HCT116 (cell line): ENCODE results near the gene ASPHD2. TPM values are rescaled to one million over a fixed set of nuclear protein-coding genes. Genes with fewer than 3 reads are reported as not detected.

Experiments
- ATAC-seq: fragments of 200-7000 bp; cut with Tn5 transposase; 2 replicates; pipeline ENCODE4 v1.9.1; 2020; ENCODE audit warnings: mild to moderate bottlenecking, moderate library complexity
- BruUV-seq: library from RNA; stranded (reverse); fragments of 400-500 nt; replicated peaks from 2 replicates; lab custom pipeline; 2021; lab: Mats Ljungman, UMichigan
- CTCF ChIA-PET: fragments of 300-600 bp; sonication (Branson Sonifier 250); formaldehyde crosslinking; loops from one replicate; lab custom pipeline; 2021; ENCODE audit warnings: antibody characterized with exemption; lab: Charles Lee
- POLR2A ChIA-PET: fragments of 300-600, 350-600 bp; sonication (Branson Sonifier 250); formaldehyde crosslinking; loops from one replicate; lab custom pipeline; 2021; ENCODE audit warnings: antibody characterized with exemption; lab: Charles Lee
- RAD21 ChIA-PET, 2 experiments: fragments of 300-600 bp; sonication (Branson Sonifier 250); formaldehyde crosslinking; loops; one replicate each; lab custom pipeline; 2023; ENCODE audit warnings: low total read pairs in 2 of 2; ENCODE audit not compliant: uncharacterized antibody in 2 of 2, unreplicated experiment in 2 of 2, low non-redundant PET in 1 of 2; lab: Charles Lee
- DNase-seq: peaks from one replicate; pipeline ENCODE4 v3.0.0-alpha.2; 2010; ENCODE audit warnings: low read depth, low spot score
- H2AFZ ChIP-seq: fragments of 200-600 bp; shearing (Covaris generic), sonication (generic); 2 replicates; pipeline ENCODE4 v1.6.1; 2017; ENCODE audit warnings: low read depth, mixed run types, mixed read lengths, antibody characterized with exemption, low read length; ENCODE audit not compliant: poor library complexity, severe bottlenecking
- H3K27ac ChIP-seq: 2 replicates; pipeline ENCODE4 v1.5.1; 2012; ENCODE audit warnings: low read depth, low read length
- H3K27me3 ChIP-seq: fragments of 200-600 bp; sonication (generic); 2 replicates; pipeline ENCODE4 v1.6.1; 2016; ENCODE audit warnings: mixed run types, low read length, mixed read lengths; ENCODE audit not compliant: insufficient read depth
- H3K36me3 ChIP-seq, 2 experiments: fragments of 200-500 bp in 1 of 2; fragments of 200-600 bp in 1 of 2; sonication (Bioruptor generic) in 1 of 2; sonication (generic) in 1 of 2; 2 replicates each; pipeline versions ENCODE4 v1.5.1 to v1.6.1; 2014 to 2016; ENCODE audit warnings: low read length in 2 of 2, inconsistent platforms in 1 of 2, mixed read lengths in 1 of 2, mixed run types in 1 of 2; ENCODE audit not compliant: insufficient read depth in 2 of 2, control insufficient read depth in 1 of 2
- H3K4me1 ChIP-seq, 2 experiments: fragments of 200-600 bp in 1 of 2; sonication (generic) in 1 of 2; 2 replicates each; pipeline versions ENCODE4 v1.5.1 to v1.6.1; 2012 to 2017; ENCODE audit warnings: low read length in 2 of 2, inconsistent platforms in 1 of 2, mild to moderate bottlenecking in 1 of 2, mixed read lengths in 1 of 2, mixed run types in 1 of 2, moderate library complexity in 1 of 2; ENCODE audit not compliant: insufficient read depth in 2 of 2, control insufficient read depth in 1 of 2
- H3K4me2 ChIP-seq: fragments of 200-600 bp; sonication (generic); 2 replicates; pipeline ENCODE4 v1.6.1; 2017; ENCODE audit warnings: mixed run types, low read length, mixed read lengths
- H3K4me3 ChIP-seq, 2 experiments: fragments of 200-600 bp in 1 of 2; sonication (generic) in 1 of 2; replicated peaks in 1 of 2; 2 replicates each; pipeline ENCODE4 v1.5.1; 2011 to 2016; ENCODE audit warnings: low read length in 2 of 2, control low read depth in 1 of 2, low read depth in 1 of 2, mild to moderate bottlenecking in 1 of 2, mixed read lengths in 1 of 2, mixed run types in 1 of 2
- H3K79me2 ChIP-seq: fragments of 200-600 bp; sonication (generic); 2 replicates; pipeline ENCODE4 v1.6.1; 2017; ENCODE audit warnings: mild to moderate bottlenecking, mixed run types, low read length, moderate library complexity, mixed read lengths; ENCODE audit not compliant: insufficient read depth
- H3K9ac ChIP-seq: fragments of 200-600 bp; sonication (generic); 2 replicates; pipeline ENCODE4 v1.6.1; 2016; ENCODE audit warnings: low read length, mixed read lengths
- H3K9me2 ChIP-seq: fragments of 200-600 bp; sonication (generic), shearing (Covaris generic); 2 replicates; pipeline ENCODE4 v1.6.1; 2017; ENCODE audit warnings: mixed run types, mild to moderate bottlenecking, moderate library complexity; ENCODE audit not compliant: insufficient read depth
- H3K9me3 ChIP-seq, 2 experiments: fragments of 200-500 bp in 1 of 2; fragments of 200-600 bp in 1 of 2; sonication (Bioruptor generic) in 1 of 2; sonication (generic) in 1 of 2; 2 replicates each; pipeline ENCODE4 v1.6.1; 2014 to 2017; ENCODE audit warnings: low read length in 2 of 2, mixed read lengths in 2 of 2, inconsistent platforms in 1 of 2, low read depth in 1 of 2, mild to moderate bottlenecking in 1 of 2, mixed run types in 1 of 2, moderate library complexity in 1 of 2; ENCODE audit not compliant: control insufficient read depth in 1 of 2, insufficient read depth in 1 of 2
- H4K20me1 ChIP-seq: fragments of 200-600 bp; sonication (generic), shearing (Covaris generic); 2 replicates; pipeline ENCODE4 v1.6.1; 2017; ENCODE audit warnings: mixed run types, mild to moderate bottlenecking, moderate library complexity; ENCODE audit not compliant: insufficient read depth
- EGR1 ChIP-seq: IDR thresholded peaks from 2 replicates; pipeline ENCODE4 v1.6.1; 2012; ENCODE audit warnings: low read depth
- EZH2 ChIP-seq: fragments of 200-600 bp; sonication (generic); IDR thresholded peaks from 2 replicates; pipeline ENCODE4 v1.6.1; 2017; ENCODE audit warnings: antibody characterized with exemption, mixed run types
- MAX ChIP-seq: IDR thresholded peaks from 2 replicates; pipeline ENCODE4 v1.6.1; 2012
- POLR2AphosphoS5 ChIP-seq: IDR thresholded peaks from 2 replicates; pipeline ENCODE4 v1.6.1; 2011; ENCODE audit warnings: mild to moderate bottlenecking, low read depth, low read length, moderate library complexity
- REST ChIP-seq: IDR thresholded peaks from 2 replicates; pipeline ENCODE4 v1.6.1; 2012; ENCODE audit warnings: low read depth
- SIN3A ChIP-seq: IDR thresholded peaks from 2 replicates; pipeline ENCODE4 v1.6.1; 2012; ENCODE audit warnings: low read depth
- SRF ChIP-seq: IDR thresholded peaks from 2 replicates; pipeline ENCODE4 v1.6.1; 2012; ENCODE audit warnings: low read depth
- YY1 ChIP-seq: IDR thresholded peaks from 2 replicates; pipeline ENCODE4 v1.6.1; 2011; ENCODE audit warnings: low read length, low read depth, moderate library complexity, mild to moderate bottlenecking; ENCODE audit not compliant: insufficient replicate concordance; ENCODE audit errors: extremely low read depth
- intact Hi-C: fragments of 100-400 bp; cut with micrococcal nuclease; formaldehyde crosslinking; loops from 2 replicates; pipeline ENCODE4 v1.10.0; 2022
- total RNA-seq: library from RNA; stranded (reverse); gene quantifications from one replicate; pipeline ENCODE4 v1.2.1, GENCODE V29; 2021; ENCODE audit not compliant: unreplicated experiment
- TF ChIP-seq, protein P1 (sequence below): IDR thresholded peaks from 2 replicates; pipeline ENCODE4 v1.6.1; 2012
- TF ChIP-seq, protein P2 (sequence below): IDR thresholded peaks from 2 replicates; pipeline ENCODE4 v1.6.1; 2011; ENCODE audit warnings: mild to moderate bottlenecking, low read length, moderate library complexity; ENCODE audit not compliant: insufficient replicate concordance; ENCODE audit errors: extremely low read depth
- TF ChIP-seq, protein P3 (sequence below), 3 experiments: fragments of 200-600 bp in 1 of 3; sonication (generic) in 1 of 3; IDR thresholded peaks in 2 of 3; conservative IDR thresholded peaks in 1 of 3; 2 replicates each; pipeline ENCODE4 v1.5.1; 2012 to 2017; ENCODE audit warnings: low read depth in 2 of 3, low read length in 2 of 3, antibody characterized with exemption in 1 of 3, borderline replicate concordance in 1 of 3, control low read depth in 1 of 3, mild to moderate bottlenecking in 1 of 3, mixed read lengths in 1 of 3, mixed run types in 1 of 3, moderate library complexity in 1 of 3; ENCODE audit not compliant: insufficient read depth in 1 of 3

The ASPHD2 gene
- total RNA-seq, 1 experiment from 2014 or later = 4.1 TPM

GRCh38 chr22:26447584-26448329 lies 18.7 kb downstream of the ASPHD2 start (continued):
- TF ChIP-seq YY1 (no peak), EGR1 (no peak), POLR2AphosphoS5 (no peak), EZH2 (no peak)
- TF ChIP-seq, protein P1, sequence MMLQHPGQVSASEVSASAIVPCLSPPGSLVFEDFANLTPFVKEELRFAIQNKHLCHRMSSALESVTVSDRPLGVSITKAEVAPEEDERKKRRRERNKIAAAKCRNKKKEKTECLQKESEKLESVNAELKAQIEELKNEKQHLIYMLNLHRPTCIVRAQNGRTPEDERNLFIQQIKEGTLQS = no peak
- TF ChIP-seq, protein P2, sequence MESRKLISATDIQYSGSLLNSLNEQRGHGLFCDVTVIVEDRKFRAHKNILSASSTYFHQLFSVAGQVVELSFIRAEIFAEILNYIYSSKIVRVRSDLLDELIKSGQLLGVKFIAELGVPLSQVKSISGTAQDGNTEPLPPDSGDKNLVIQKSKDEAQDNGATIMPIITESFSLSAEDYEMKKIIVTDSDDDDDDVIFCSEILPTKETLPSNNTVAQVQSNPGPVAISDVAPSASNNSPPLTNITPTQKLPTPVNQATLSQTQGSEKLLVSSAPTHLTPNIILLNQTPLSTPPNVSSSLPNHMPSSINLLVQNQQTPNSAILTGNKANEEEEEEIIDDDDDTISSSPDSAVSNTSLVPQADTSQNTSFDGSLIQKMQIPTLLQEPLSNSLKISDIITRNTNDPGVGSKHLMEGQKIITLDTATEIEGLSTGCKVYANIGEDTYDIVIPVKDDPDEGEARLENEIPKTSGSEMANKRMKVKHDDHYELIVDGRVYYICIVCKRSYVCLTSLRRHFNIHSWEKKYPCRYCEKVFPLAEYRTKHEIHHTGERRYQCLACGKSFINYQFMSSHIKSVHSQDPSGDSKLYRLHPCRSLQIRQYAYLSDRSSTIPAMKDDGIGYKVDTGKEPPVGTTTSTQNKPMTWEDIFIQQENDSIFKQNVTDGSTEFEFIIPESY = no peak
- TF ChIP-seq, all 23 proteins: peak for 0

GRCh38 chr22:26448334-26448733 lies 19.3 kb downstream of the ASPHD2 start:
- DNase-seq (no peak), ATAC-seq (no peak)
- peaks cover 0 to 3% of the 10 kb centered on the region in 2 experiments; a peak in 2 of 4 replicates for H3K36me3 ChIP-seq
- intact Hi-C loops = no loop called here
- H3K79me2 ChIP-seq = no peaks in the 10 kb centered on the region
- no peaks in the 10 kb centered on the region for H3K27me3 ChIP-seq
- POLR2A ChIA-PET = no interaction called here
- RAD21 ChIA-PET = no interaction called here
- BruUV-seq = no TSS peak
- no peak for TF ChIP-seq REST
- TF ChIP-seq SRF = no peak
- TF ChIP-seq, protein P3, sequence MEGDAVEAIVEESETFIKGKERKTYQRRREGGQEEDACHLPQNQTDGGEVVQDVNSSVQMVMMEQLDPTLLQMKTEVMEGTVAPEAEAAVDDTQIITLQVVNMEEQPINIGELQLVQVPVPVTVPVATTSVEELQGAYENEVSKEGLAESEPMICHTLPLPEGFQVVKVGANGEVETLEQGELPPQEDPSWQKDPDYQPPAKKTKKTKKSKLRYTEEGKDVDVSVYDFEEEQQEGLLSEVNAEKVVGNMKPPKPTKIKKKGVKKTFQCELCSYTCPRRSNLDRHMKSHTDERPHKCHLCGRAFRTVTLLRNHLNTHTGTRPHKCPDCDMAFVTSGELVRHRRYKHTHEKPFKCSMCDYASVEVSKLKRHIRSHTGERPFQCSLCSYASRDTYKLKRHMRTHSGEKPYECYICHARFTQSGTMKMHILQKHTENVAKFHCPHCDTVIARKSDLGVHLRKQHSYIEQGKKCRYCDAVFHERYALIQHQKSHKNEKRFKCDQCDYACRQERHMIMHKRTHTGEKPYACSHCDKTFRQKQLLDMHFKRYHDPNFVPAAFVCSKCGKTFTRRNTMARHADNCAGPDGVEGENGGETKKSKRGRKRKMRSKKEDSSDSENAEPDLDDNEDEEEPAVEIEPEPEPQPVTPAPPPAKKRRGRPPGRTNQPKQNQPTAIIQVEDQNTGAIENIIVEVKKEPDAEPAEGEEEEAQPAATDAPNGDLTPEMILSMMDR (IDR thresholded peaks at IDR 0.05 in 2 of 3, conservative IDR thresholded peaks at IDR 0.05 in 1 of 3; ENCODE audit: borderline replicate concordance in 1 of 3, insufficient read depth in 1 of 3, low read depth in 2 of 3, low read length in 2 of 3) = no peak
- no peak for TF ChIP-seq SIN3A
- TF ChIP-seq MAX = no peak
- no peak overlapping the region for H3K4me2 ChIP-seq
- H3K9me2 ChIP-seq = no peaks in the 10 kb centered on the region
- CTCF ChIA-PET = no interaction called here
- no peak overlapping the region for H3K9ac ChIP-seq
- no peaks in the 10 kb centered on the region for H3K4me1 ChIP-seq
- no peaks in the 10 kb centered on the region for H4K20me1 ChIP-seq
- no peak overlapping the region for H3K4me3 ChIP-seq
- H2AFZ ChIP-seq = no peak overlapping the region
- H3K27ac ChIP-seq = no peak overlapping the region
- no peaks in the 10 kb centered on the region for H3K9me3 ChIP-seq
